Esophagus muscularis mucosa (tissue), 4 donors: ENCODE results near the gene ENO1. TPM values are rescaled to one million over a fixed set of nuclear protein-coding genes. Genes with fewer than 3 reads are reported as not detected.
A peak's percentile ranks its signal among the peaks of the same experiment; 100 is the strongest.

Source experiments
- DNase-seq: peaks from one replicate; pipeline ENCODE4 v3.0.0-alpha.2; 2017; ENCODE audit errors: extremely low spot score
- H3K27ac ChIP-seq, 4 donors: fragments of 200-600 bp; sonication (generic); replicated peaks in 1 of 4; 1 replicate in 3 of 4; 2 replicates in 1 of 4; pipeline ENCODE4 v1.5.1; 2016 to 2019; ENCODE audit warnings: mild to moderate bottlenecking in 1 of 4
- H3K27me3 ChIP-seq, 4 donors: fragments of 200-600 bp; sonication (generic); one replicate each; pipeline versions ENCODE4 v1.5.1 to v1.6.0; 2016 to 2019
- H3K36me3 ChIP-seq, 4 donors: fragments of 200-600 bp; sonication (generic); one replicate each; pipeline ENCODE4 v1.5.1; 2016 to 2019
- H3K4me1 ChIP-seq, 4 donors: fragments of 200-600 bp; sonication (generic); one replicate each; pipeline ENCODE4 v1.5.1; 2016 to 2019
- H3K4me3 ChIP-seq, 4 donors: fragments of 200-600 bp; sonication (generic); 1 replicate in 2 of 4; 2 replicates in 2 of 4; pipeline ENCODE4 v1.5.1; 2016 to 2019; ENCODE audit warnings: mild to moderate bottlenecking in 4 of 4, moderate library complexity in 1 of 4
- H3K9me3 ChIP-seq, 4 donors: fragments of 200-600 bp; sonication (generic); 1 replicate in 3 of 4; 2 replicates in 1 of 4; pipeline ENCODE4 v1.5.1; 2016 to 2019
- CTCF ChIP-seq, 3 experiments: fragments of 200-600 bp in 2 of 3; fragments of 450-650 bp in 1 of 3; sonication (generic) in 2 of 3; IDR thresholded peaks; one replicate each; pipeline ENCODE4 v1.5.1; 2017 to 2019; ENCODE audit warnings: antibody characterized with exemption in 3 of 3, mild to moderate bottlenecking in 2 of 3, moderate library complexity in 1 of 3
- EP300 ChIP-seq: sonication (generic); formaldehyde crosslinking; IDR thresholded peaks from one replicate; pipeline ENCODE4 v1.6.1; 2017; ENCODE audit warnings: antibody characterized with exemption
- POLR2A ChIP-seq: fragments of 450-650 bp; IDR thresholded peaks from one replicate; pipeline ENCODE4 v1.6.1; 2017; ENCODE audit warnings: antibody characterized with exemption, moderate library complexity, mild to moderate bottlenecking, low read depth
- POLR2AphosphoS5 ChIP-seq, 2 donors: sonication (generic); formaldehyde crosslinking; IDR thresholded peaks; one replicate each; pipeline ENCODE4 v1.6.1; 2017; ENCODE audit warnings: antibody characterized with exemption in 2 of 2
- WGBS: methylation state at CpG from one replicate; pipeline ENCODE4 v1.1.5; 2018; 5-methylcytosine and 5-hydroxymethylcytosine counted together
- intact Hi-C: fragments of 100-400 bp; cut with DNase I; formaldehyde crosslinking; loops from one replicate; pipeline ENCODE4 v1.15.1; 2023
- total RNA-seq, 4 donors: library from RNA; depleted of rRNA; stranded (reverse); fragments of >200 nt; gene quantifications; one replicate each; pipeline versions ENCODE4 v1.1.0 to v1.2.1, GENCODE V29; 2016

Gene ENO1
- total RNA-seq, 4 donors from 2014 or later = 595 to 895 (median 621) TPM

- Histone ChIP-seq H3K27ac (peak overlapping the region; percentile 92 to 99 (median 96)), H3K4me1 (peaks cover 40 to 53% (median 51%) of the 10 kb centered on the region in 4 donors), H3K9me3 (no peaks in the 10 kb centered on the region), H3K36me3 (peaks cover 0 to 12% (median 4%) of the 10 kb centered on the region in 4 donors), H3K27me3 (no peaks in the 10 kb centered on the region), H3K4me3 (peak overlapping the region; percentile 67 to 100 (median 80))
- TF ChIP-seq POLR2AphosphoS5 (IDR thresholded peaks at IDR 0.05) (no peak), CTCF (IDR thresholded peaks at IDR 0.05) (peak in 1 of 3 experiments; percentile 30)
- intact Hi-C loops = no loop called here
- 33% methylated on average over 11 of the region's 11 CpGs for WGBS
- no peak for DNase-seq
Measured at GRCh38 chr1:8879464-8879921, 1.0 kb upstream of the ENO1 start.

GRCh38 chr1:8878698-8879463 is 395 bp upstream of the ENO1 start:
- peak overlapping the region; percentile 67 to 100 (median 80) for H3K4me3 ChIP-seq
- no peaks in the 10 kb centered on the region for H3K9me3 ChIP-seq
- peaks cover 0 to 18% (median 7%) of the 10 kb centered on the region in 4 donors for H3K36me3 ChIP-seq
- no peaks in the 10 kb centered on the region for H3K27me3 ChIP-seq
- TF ChIP-seq EP300 = no peak
- TF ChIP-seq CTCF (IDR thresholded peaks at IDR 0.05) = no peak
- TF ChIP-seq POLR2AphosphoS5 (IDR thresholded peaks at IDR 0.05) = peak; percentile 90 to 96
- no peak for TF ChIP-seq POLR2A
- peaks cover 46 to 59% (median 57%) of the 10 kb centered on the region in 4 donors for H3K4me1 ChIP-seq
- H3K27ac ChIP-seq = peak overlapping the region; percentile 92 to 99 (median 96)
- peak; percentile 100 for DNase-seq
- intact Hi-C loops = no loop called here
- WGBS = 0% methylated on average over 37 of the region's 82 CpGs

- no peak for DNase-seq
- Histone ChIP-seq H3K36me3 (peaks cover 8 to 46% (median 31%) of the 10 kb centered on the region in 4 donors), H3K4me3 (peak overlapping the region; percentile 2 to 100 (median 80)), H3K9me3 (no peaks in the 10 kb centered on the region), H3K4me1 (peaks cover 65 to 87% (median 84%) of the 10 kb centered on the region in 4 donors), H3K27me3 (no peaks in the 10 kb centered on the region), H3K27ac (peak overlapping the region; percentile 92 to 99 (median 96))
- intact Hi-C loops = no loop called here
- TF ChIP-seq EP300 (no peak), CTCF (IDR thresholded peaks at IDR 0.05) (no peak), POLR2A (no peak), POLR2AphosphoS5 (IDR thresholded peaks at IDR 0.05) (no peak)
- WGBS = 70% methylated on average over 3 of the region's 3 CpGs
Measured at GRCh38 chr1:8876087-8876486, 2.4 kb downstream of the ENO1 start.

GRCh38 chr1:8875216-8875861 is 3.1 kb downstream of the ENO1 start:
- no peak for DNase-seq

More at GRCh38 chr1:8875216-8875861, 3.1 kb downstream of the ENO1 start:
- 50% methylated on average over 7 of the region's 7 CpGs for WGBS
- Histone ChIP-seq H3K27me3 (no peaks in the 10 kb centered on the region), H3K27ac (peak overlapping the region; percentile 75 to 99 (median 94)), H3K36me3 (peaks cover 15 to 53% (median 39%) of the 10 kb centered on the region in 4 donors), H3K4me3 (peak overlapping the region in 1 of 4 donors; percentile 2), H3K9me3 (no peaks in the 10 kb centered on the region), H3K4me1 (peaks cover 62 to 90% (median 83%) of the 10 kb centered on the region in 4 donors)
- intact Hi-C loops = no loop called here
- TF ChIP-seq EP300 (no peak), POLR2A (no peak), CTCF (IDR thresholded peaks at IDR 0.05) (no peak), POLR2AphosphoS5 (IDR thresholded peaks at IDR 0.05) (no peak)
